GM06990 (cell line): ENCODE data around the gene RAB4B.

Experiments used
- DNase-seq: peaks from one replicate; pipeline ENCODE4 v3.0.0-alpha.2; 2011; ENCODE audit not compliant: insufficient read length; ENCODE audit errors: extremely low read depth
- H3K27me3 ChIP-seq: replicated peaks from 2 replicates; pipeline ENCODE4 v1.6.0; 2011; ENCODE audit warnings: low read length; ENCODE audit not compliant: control insufficient read depth, insufficient read depth
- H3K36me3 ChIP-seq: 2 replicates; pipeline ENCODE4 v1.5.1; 2011; ENCODE audit warnings: low read length; ENCODE audit not compliant: control insufficient read depth, insufficient read depth
- H3K4me3 ChIP-seq: replicated peaks from 2 replicates; pipeline ENCODE4 v1.5.1; 2011; ENCODE audit warnings: low read depth, mild to moderate bottlenecking, control low read depth, low read length
- CTCF ChIP-seq: IDR thresholded peaks from 2 replicates; pipeline ENCODE4 v1.5.1; 2011; ENCODE audit warnings: low read length, control low read depth, mild to moderate bottlenecking, inconsistent platforms; ENCODE audit not compliant: insufficient read depth, poor library complexity, severe bottlenecking

Gene RAB4B

DNA sequence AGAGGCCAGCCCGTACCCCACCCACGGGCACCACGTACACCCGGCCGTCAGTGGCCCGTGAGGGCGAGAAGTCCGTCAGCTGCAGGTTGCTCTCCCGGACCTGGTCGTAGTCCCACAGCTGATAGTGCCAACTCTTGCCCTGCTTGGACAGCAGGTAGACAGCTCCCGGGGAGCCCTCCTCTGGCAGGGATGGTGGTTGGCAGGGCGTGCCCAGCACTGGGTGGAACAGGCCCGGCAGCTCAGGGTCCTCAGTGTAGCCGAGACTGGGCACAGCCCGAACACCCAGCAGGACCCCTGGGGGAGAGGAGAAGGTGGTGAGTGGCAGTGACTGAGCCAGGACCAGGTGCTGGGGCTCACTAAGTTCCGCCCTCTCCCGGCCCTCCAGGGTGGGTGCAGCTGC, 35.6 kb upstream of the RAB4B start:
- Histone ChIP-seq H3K27me3 (no peaks in the 10 kb centered on the region), H3K36me3 (peaks cover 9% of the 10 kb centered on the region)
- TF ChIP-seq CTCF, result no peak

GRCh38 chr19:40742886-40743285, 35.2 kb upstream of the RAB4B start:
- TF ChIP-seq CTCF, result no peak
- no peak overlapping the region for H3K4me3 ChIP-seq
- H3K36me3 ChIP-seq, result peaks cover 8% of the 10 kb centered on the region
- H3K27me3 ChIP-seq, result no peaks in the 10 kb centered on the region
- no peak for DNase-seq

More for the DNA sequence above, 35.6 kb upstream of the RAB4B start:
- no peak for DNase-seq
- H3K4me3 ChIP-seq, result no peak overlapping the region

GRCh38 chr19:40743926-40744325, 34.1 kb upstream of the RAB4B start:
- H3K27me3 ChIP-seq, result no peaks in the 10 kb centered on the region
- TF ChIP-seq CTCF, result no peak
- DNase-seq, result no peak
- H3K4me3 ChIP-seq, result no peak overlapping the region
- peaks cover 8% of the 10 kb centered on the region for H3K36me3 ChIP-seq

DNA sequence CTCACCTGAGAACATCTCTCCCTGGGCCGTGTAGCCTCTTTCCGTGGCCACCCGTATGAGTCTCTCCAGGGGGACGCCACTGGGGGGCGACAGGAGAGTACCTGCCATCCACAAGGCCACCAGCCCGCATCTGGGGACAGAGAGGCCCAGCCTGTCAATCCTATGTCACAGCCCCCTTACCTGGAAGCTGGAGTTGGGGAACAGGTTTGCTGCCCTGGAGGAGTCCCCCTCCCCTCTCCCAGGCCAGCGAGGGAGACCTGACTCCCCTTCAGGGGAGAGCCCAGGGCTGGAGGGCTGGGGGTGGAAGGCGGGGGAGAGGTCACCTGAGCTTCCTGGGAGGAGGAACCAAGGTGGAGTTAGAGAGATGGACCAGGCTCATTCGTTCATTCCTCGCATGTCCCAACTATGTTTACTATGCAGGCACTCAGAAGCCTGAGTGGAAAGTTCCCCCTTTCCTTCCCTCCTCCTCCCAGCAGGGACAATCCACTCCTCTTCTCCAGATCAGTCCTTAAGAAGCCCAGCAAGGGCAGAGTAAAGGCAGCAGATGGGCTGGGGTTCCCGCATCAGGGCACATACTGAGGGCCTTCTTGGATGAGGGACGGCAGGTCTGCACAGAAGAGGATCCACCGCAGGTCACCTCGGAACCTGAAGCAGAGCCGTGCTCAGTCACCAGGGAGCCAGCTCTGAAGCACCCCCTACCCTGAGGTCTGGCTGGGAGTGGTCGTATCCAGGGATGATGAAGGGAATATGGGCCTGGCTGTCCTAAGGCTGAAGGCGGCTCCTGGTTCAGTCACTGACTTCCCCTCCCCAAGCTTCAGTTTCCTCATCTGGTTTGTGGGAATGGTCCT, 33.3 kb upstream of the RAB4B start:
- no peak for DNase-seq
- no peak overlapping the region for H3K4me3 ChIP-seq

DNA sequence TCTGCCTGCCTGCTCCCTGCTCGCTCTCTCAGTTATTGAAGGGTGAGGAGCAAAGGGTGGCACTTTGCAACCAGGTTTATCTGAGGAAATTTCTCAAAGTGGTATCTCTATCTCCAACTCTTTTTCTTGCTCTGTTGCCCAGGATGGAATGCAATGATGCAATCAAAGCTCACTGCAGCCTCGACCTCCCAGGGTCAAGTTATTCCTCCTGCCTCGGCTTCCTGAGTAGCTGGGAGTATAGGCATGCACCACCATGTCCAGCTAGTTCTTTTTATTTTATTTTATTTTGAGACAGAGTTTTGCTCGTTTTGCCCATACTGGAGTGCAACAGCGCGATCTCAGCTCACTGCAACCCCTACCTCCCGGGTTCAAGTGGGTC, 32.7 kb upstream of the RAB4B start:
- no peak overlapping the region for H3K4me3 ChIP-seq
- H3K36me3 ChIP-seq, result peaks cover 6% of the 10 kb centered on the region; the same call in 1 of the 2 replicates
- TF ChIP-seq CTCF, result no peak
- no peaks in the 10 kb centered on the region for H3K27me3 ChIP-seq
- DNase-seq, result no peak

More for the DNA sequence above, 33.3 kb upstream of the RAB4B start:
- peak; percentile 46 for TF ChIP-seq CTCF
- Histone ChIP-seq H3K36me3 (peaks cover 6% of the 10 kb centered on the region; the same call in 1 of the 2 replicates), H3K27me3 (no peaks in the 10 kb centered on the region)
